Stimulated activated CD8-positive, alpha-beta memory T cell treated with anti-CD3 and anti-CD28 coated beads, Interleukin-4, amount 100 ng/mL, for 48 hours (primary cell): Measurements from ENCODE around the gene ZMIZ1.

Source experiments
- DNase-seq: peaks from one replicate; pipeline ENCODE4 v3.0.0-alpha.2; 2020

Gene ZMIZ1, protein sequence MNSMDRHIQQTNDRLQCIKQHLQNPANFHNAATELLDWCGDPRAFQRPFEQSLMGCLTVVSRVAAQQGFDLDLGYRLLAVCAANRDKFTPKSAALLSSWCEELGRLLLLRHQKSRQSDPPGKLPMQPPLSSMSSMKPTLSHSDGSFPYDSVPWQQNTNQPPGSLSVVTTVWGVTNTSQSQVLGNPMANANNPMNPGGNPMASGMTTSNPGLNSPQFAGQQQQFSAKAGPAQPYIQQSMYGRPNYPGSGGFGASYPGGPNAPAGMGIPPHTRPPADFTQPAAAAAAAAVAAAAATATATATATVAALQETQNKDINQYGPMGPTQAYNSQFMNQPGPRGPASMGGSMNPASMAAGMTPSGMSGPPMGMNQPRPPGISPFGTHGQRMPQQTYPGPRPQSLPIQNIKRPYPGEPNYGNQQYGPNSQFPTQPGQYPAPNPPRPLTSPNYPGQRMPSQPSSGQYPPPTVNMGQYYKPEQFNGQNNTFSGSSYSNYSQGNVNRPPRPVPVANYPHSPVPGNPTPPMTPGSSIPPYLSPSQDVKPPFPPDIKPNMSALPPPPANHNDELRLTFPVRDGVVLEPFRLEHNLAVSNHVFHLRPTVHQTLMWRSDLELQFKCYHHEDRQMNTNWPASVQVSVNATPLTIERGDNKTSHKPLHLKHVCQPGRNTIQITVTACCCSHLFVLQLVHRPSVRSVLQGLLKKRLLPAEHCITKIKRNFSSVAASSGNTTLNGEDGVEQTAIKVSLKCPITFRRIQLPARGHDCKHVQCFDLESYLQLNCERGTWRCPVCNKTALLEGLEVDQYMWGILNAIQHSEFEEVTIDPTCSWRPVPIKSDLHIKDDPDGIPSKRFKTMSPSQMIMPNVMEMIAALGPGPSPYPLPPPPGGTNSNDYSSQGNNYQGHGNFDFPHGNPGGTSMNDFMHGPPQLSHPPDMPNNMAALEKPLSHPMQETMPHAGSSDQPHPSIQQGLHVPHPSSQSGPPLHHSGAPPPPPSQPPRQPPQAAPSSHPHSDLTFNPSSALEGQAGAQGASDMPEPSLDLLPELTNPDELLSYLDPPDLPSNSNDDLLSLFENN

GRCh38 chr10:79068562-79069324 is at the start of gene ZMIZ1:
TSS of gene ZMIZ1 (plus strand) at chr10:79068966. CDS start at chr10:79201633, 132,667 bp downstream.
- DNase-seq: peak; percentile 87

DNA sequence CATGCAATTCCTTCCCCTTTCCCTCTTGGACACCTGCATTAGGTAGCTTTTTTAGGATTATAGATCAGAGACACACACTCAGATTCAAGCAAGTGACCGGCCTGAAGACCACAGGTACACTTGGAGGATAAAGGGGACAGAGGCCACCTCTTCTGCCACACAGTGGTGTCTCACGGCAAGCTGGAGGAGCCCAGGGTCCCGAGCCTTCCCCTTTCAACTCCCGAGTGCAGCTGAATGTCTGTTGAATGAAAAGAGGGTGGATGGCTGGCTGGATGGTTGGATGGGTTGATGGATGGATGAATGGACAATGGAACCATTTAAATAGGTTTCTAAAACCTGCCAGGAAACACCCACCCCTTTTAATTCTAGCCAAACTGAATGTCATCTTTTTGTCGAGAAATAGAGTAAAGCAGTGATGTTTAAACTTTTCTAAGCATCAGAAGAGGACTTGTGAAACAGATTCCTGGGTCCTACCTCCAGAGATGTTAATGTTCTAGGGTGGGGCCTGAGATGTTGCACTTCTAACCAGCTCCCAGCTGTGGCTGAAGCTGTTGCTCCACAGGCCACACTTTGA is 49.2 kb upstream of the ZMIZ1 start:
- DNase-seq: no peak

GRCh38 chr10:79020015-79020491 is 48.7 kb upstream of the ZMIZ1 start:
- DNase-seq: no peak

DNA sequence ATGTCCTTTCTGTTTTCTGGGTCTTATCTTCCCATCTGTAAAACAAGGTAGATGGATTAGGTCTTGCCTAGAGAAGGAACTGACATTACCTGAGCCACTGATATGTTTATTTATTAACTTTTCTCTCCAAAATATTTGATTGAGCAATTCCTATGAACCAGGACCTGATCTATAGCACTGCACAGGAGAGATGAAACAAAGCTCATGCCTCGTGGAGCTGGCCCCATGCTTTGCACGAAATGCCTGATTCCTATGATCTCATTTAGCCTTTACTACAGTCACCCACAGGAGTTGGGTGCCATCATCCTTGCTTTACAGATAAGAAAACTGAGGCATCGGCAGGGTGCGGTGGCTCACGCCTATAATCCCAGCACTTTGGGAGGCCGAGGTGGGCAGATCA is 48.2 kb upstream of the ZMIZ1 start:
- no peak for DNase-seq

DNA sequence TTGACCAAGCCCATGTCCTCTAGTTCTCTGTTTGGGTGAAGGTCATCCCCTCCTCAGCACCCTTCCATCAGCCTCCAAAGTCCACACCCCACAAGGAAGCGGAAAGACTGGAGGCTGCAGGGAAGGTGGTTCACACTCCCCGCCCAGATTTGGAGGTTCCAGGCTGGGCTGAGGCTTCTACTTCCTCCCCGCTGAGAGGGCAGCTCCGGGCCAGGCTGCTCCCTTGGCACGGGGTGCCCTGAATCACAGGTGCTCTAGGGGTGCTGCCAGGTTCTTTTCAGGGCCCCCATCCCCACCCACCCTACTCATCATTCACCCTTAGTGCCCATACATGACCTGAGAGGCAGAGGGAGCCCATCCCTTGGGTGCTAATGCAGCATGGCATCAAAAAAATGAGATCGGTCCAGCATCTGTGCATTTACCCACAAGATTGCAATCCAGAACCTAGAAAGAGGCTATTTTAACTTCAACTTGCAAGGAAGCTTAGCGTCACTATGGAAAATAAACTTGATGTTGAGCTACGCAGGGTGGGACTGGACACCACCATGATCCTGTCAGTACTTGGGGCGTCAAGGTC is 47.3 kb upstream of the ZMIZ1 start:
- DNase-seq: no peak

DNA sequence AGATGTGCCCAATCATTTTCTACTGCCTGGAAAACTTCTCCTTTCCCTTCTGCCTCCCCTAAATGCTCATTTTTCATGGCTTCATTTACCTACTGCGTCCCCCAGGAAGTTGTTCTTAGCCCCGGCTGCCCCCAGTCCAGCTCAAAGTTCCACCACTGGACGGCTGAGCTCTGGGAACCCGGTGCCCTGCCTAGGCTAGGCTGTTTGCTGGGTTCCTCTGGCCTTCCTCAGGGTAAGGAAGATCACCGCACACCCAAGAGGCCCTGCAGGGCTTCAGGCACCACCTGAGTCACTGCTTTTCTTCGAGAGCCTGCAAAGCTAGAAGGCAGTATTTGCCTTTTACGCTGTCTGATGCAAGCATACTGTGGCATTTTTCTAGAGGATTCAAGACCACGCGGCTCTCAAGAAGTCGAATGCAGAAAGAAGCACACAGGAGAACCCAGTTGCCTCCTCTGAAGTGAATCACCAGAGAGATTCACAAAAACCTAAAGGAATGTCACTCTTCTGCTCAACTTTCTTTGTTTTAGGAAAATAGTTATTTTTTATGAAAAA is 46.7 kb upstream of the ZMIZ1 start:
- no peak for DNase-seq

DNA sequence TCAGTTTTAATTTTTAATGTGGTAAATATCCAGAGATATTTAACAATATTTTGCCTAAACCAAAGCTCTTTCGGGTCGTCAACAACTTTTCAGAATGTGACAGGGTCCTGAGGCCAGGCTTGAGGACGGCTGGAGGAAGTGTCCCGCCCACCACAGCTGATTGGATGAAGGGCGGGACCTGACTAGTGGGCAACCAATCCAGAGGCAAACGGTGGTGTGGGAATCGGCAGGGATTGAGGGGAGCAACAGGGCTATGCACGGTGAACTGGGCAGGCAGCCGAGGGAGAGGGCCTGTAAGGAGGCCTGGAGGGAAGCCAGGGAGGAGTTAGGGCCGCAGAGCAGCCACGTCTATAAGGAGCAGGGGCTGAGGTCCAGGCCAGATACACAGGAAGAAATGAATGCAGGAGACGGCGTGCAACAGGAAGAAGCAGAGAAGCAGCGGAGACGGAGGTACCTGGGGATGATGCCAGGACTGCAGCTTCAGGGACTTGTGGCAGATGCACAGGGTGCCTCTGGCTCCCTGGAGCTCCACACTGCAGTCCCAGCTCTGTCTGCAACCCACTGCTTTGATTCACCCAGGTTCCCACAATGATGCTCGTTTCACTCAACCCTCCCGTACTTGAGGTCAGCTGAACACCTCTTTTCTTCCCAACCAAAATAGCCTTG is 46.1 kb upstream of the ZMIZ1 start:
- DNase-seq: no peak

DNA sequence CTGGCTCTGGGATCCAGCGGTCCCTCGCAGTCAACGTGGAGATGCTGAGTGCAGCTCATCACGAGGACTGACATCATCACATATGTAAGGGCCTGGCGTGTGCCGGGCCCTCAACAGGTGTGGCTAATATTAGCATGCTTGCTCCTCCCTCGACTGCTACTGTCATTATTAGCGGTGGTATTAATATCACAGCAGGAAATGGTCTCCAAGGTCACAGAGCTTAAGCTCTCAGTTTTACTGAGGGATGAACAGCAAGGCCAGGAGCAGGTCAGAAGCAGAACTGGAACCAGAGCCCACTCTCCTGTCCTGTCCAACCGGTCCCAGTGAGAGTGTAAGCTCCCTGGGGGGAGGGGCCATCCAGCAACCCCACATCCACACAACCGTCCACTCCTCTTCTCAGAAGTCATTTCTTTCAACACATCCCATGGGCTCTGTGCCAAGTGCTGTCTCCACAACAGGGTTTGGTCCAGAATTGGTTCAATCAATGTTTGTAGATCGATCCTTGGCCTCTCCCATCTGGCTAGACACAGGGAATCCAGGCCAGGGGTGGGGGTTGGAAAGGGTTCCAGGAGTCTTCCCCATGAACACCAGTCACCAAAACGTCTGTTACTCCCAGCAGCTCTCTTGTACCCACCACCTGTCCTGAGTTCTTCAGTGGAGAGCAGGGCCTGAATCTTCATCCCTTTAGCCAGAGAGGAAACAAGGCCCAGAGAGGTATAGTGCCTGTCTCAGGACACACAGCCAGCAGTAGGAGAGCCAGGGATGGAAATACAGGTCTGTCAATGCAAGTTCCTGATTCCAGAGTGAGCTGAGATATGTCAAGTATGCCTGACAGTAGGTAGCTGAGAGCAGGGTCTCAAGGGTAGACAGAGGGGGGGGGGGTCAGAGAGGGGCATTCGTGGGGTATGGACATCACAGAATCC is 45.3 kb upstream of the ZMIZ1 start:
- DNase-seq: no peak

DNA sequence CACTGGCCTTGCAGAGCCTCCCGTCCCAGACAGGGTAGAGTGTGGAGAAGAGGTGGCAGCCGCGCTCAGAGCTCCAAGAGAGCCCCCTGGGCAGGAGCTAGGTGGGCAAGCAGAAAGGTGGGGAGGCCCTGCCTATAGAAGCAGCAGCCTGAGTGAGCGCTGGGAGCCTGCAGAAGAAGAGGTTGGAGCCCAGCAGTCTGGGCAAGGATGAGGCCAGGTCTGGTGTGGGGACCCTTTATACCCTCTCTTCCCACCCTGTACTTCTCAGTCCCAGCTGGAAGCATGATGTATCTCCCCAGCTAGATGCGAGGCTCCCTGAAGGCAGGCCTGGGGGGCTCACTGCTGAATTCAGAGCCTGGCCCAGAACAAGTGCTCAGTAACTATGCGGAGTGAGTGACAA is 44.5 kb upstream of the ZMIZ1 start:
- DNase-seq: no peak

DNA sequence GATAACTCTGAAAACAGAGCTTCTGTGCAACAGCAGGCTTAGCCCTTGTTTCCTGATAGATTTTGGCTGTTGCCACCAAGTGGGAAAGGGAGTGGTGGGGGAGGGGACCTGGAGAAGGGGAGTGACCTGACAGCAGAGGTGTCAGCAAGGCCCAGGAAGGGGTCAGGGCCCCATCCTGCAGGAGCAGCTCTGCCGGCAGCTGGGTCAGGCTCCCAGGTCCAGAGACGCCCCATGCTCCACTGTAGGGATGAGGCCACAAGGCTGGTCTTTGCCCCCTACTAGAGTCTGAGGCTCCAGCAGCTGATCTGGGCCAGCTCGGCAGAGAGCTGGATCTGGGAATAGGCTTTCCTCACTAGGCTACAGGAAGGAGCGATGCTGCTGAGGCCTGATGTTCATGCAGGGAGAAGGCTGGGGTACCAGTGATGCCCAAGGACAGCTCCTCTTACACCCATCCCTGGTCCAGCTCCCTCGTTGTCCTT is 44.0 kb upstream of the ZMIZ1 start:
- no peak for DNase-seq

DNA sequence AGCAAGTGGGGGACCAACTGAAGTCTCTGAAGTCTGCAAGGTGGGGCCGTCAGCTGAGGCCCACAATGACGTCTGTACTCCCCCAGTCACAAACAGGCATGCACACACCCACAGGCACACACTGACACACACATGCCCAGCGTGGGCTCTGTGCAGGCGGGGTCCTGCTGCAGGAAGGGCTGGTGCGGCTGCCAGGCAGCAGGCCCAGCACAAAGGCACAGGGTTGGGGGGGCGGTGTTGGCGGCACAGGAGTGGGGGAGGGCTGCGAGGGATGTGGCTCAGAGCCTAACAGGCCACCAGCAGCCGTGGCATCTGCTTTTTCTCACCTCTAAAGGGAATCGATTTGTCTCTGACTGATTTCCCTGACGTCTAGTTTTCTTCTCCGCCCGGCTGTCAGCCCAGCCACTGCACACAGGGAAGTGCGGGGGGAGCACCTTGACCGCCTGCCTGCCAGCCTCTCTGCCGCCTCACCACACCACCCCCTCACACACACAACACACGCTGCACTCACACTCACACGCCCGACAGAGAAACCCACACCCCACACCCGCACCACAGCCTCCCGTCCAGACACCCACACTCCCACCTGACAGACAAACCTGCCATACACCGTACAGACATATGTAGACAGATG is 43.5 kb upstream of the ZMIZ1 start:
- DNase-seq: peak; percentile 53

- no peak for DNase-seq
Observed at GRCh38 chr10:79026341-79026761, 42.4 kb upstream of the ZMIZ1 start.

GRCh38 chr10:79026806-79027146 is 42.0 kb upstream of the ZMIZ1 start:
- DNase-seq: no peak

- peak; percentile 68 for DNase-seq
Observed at GRCh38 chr10:79027147-79028055, 41.4 kb upstream of the ZMIZ1 start.

GRCh38 chr10:79028056-79028430 is 40.7 kb upstream of the ZMIZ1 start:
- DNase-seq: no peak

- no peak for DNase-seq
Observed at GRCh38 chr10:79028451-79029010, 40.2 kb upstream of the ZMIZ1 start.

- DNase-seq: no peak
Observed at GRCh38 chr10:79029478-79030390, 39.0 kb upstream of the ZMIZ1 start.
